Activated CD8-positive, alpha-beta memory T cell treated with anti-CD3 and anti-CD28 coated beads, Interleukin-2, amount 50 U/mL, for 4 hours (primary cell): ENCODE measurements around the gene MX2.
"Not testable (repeated sequence)": the region's sequence is repeated elsewhere in the genome, so short reads cannot be mapped to it uniquely, and the experiment has no call there.

Source experiments
- DNase-seq: peaks from one replicate; pipeline ENCODE4 v3.0.0-alpha.2; 2020

MX2 gene

GRCh38 chr21:41387824-41388223 lies 26.0 kb downstream of the MX2 start:
- no peak for DNase-seq

- no peak for DNase-seq
These were observed 26.4 kb downstream of the MX2 start for GRCh38 chr21:41388259-41388658.

GRCh38 chr21:41390043-41390639 lies 28.3 kb downstream of the MX2 start:
- DNase-seq: no peak

GRCh38 chr21:41393876-41394465 lies 32.1 kb downstream of the MX2 start:
- DNase-seq: no peak

- no peak for DNase-seq
These were observed 34.8 kb downstream of the MX2 start for GRCh38 chr21:41396558-41397075.

- DNase-seq: no peak
These were observed 35.7 kb downstream of the MX2 start for GRCh38 chr21:41397471-41397891.

- DNase-seq: no peak
These were observed 36.4 kb downstream of the MX2 start for GRCh38 chr21:41398251-41398650.

GRCh38 chr21:41398831-41399230 lies 37.0 kb downstream of the MX2 start:
- no peak for DNase-seq

GRCh38 chr21:41399246-41399800 lies 37.5 kb downstream of the MX2 start:
- no peak for DNase-seq

GRCh38 chr21:41402231-41402630 lies 40.4 kb downstream of the MX2 start:
- no peak for DNase-seq

GRCh38 chr21:41402796-41403195 lies 41.0 kb downstream of the MX2 start:
- no peak for DNase-seq

GRCh38 chr21:41403331-41403730 lies 41.5 kb downstream of the MX2 start:
- DNase-seq: no peak

- DNase-seq: no peak
These were observed 42.1 kb downstream of the MX2 start for GRCh38 chr21:41403966-41404365.

GRCh38 chr21:41405321-41405720 lies 43.5 kb downstream of the MX2 start:
- DNase-seq: no peak

- DNase-seq: no peak
These were observed 44.5 kb downstream of the MX2 start for GRCh38 chr21:41406340-41406739.

- no peak for DNase-seq
These were observed 46.0 kb downstream of the MX2 start for GRCh38 chr21:41407541-41408460.

GRCh38 chr21:41410361-41410760 lies 48.5 kb downstream of the MX2 start:
- no peak for DNase-seq

- no peak for DNase-seq
These were observed 49.1 kb downstream of the MX2 start for GRCh38 chr21:41410767-41411448.

- no peak for DNase-seq
These were observed 49.7 kb downstream of the MX2 start for GRCh38 chr21:41411449-41412089.

- DNase-seq: not testable (repeated sequence)
These were observed 55.7 kb downstream of the MX2 start for GRCh38 chr21:41417505-41417904.

- DNase-seq: no peak
These were observed 56.6 kb downstream of the MX2 start for GRCh38 chr21:41418393-41418792.

- no peak for DNase-seq
These were observed 57.3 kb downstream of the MX2 start for GRCh38 chr21:41418956-41419680.
